Astrocyte (in vitro differentiated cells and primary cell): Measurements from ENCODE around the gene THAP2.

Experiments
- CTCF ChIP-seq: IDR thresholded peaks from 2 replicates; pipeline ENCODE4 v1.5.1; 2011; ENCODE audit warnings: low read depth, mild to moderate bottlenecking, inconsistent platforms, low read length, moderate library complexity; ENCODE audit not compliant: insufficient read depth
- EZH2 ChIP-seq: IDR thresholded peaks from 2 replicates; pipeline ENCODE4 v1.6.1; 2012; ENCODE audit warnings: mild to moderate bottlenecking, low read length, inconsistent platforms; ENCODE audit not compliant: insufficient read depth

GRCh38 chr12:71725011-71725410 lies 60.9 kb downstream of the THAP2 start:
- TF ChIP-seq CTCF (no peak), EZH2 (no peak)
